ENCODE measurements around the gene FBLN5.
"Not testable (repeated sequence)": the region's sequence is repeated elsewhere in the genome, so short reads cannot be mapped to it uniquely, and the experiment has no call there.

Gene FBLN5

DNA sequence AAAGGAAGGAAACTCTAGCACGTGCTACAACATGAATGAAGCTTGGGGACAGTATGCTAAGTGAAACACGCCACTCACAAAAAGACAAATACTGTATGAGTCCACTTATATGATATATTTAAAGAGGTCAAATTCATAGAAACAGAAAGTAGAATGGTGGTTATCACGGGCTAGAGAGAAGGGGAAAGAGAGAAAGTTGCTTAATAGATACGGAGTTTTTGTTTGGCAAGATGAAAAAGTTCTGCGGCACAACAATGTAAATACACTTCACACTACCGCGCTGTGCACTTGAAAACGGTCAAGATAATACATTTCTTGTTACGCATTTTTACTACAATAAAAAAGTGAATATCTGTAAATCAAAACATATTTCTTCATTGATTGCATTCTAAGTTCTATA lies 37.3 kb downstream of the FBLN5 start:
- no peak for DNase-seq (ENCODE audit: low spot score)

DNA sequence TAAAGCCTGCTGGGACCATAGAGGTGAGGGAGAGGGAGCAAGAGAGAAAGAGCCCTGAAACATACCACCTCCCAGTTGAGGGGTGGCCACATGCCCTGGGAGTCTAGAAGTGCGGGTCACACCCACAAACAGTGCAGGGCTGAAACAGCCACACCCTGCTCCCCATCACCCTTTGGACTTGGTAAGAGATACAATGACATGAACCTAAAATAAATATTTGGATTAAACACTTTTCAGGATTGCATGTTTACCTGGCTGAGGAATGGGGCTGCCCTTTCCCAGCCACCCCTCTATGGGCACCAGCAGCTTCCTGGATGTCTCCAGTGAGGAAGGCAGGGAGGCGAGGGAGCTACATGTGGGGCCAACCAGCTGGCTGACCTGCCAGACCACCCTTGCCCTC lies 41.1 kb downstream of the FBLN5 start:
- DNase-seq (ENCODE audit: low spot score) = no peak

DNA sequence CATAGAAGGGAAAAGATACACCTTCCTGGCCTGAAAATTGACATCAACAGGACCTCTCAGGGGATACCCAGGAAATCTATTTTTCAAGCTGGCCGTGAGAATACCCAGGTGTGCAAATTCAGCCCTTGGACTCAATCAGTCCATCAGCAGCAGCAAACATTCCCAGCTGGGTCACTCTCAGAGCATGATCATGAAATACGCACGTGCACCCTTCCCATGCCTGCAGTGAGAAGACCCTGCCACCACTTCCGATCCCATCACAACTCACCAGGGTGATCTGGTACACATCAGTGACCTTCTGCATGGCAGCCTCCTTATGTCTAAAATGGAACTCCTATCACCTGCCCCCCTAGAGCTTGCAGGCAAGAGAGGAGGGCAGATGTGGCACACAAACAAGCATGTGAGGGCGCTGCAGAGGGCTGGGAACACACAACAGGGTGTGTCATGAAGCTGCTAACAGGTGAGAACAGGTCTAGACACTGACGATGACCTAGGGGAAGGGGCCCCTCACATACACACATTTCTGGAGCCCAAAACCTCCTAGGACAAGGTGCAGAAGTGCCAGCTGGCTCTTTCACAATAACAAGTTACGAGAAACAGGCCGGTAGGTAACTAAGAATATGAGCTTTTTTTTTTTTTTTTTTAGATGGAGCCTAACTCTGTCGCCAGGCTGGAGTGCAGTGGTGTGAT lies 42.4 kb downstream of the FBLN5 start:
- DNase-seq (ENCODE audit: low spot score) = no peak

DNA sequence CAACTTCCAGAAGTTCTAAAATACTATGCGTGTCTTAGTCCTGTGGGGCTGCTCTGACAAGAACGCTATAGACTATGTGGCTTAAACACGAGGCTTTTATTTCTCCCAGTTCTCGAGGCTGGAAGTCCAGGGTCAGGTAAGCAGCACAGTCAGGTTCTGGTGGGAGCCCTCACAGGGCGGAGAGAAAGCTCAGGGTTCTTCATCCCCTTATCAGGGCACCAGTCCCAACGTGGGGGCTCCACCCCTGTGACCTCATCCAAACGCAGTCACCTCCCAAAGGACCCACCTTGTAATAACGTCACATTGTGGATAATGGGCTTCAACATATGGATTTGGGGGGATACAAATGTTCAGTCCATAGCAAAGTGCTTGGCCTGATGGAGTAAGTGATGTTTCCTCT lies 43.0 kb downstream of the FBLN5 start:
- DNase-seq (ENCODE audit: low spot score) = no peak

DNA sequence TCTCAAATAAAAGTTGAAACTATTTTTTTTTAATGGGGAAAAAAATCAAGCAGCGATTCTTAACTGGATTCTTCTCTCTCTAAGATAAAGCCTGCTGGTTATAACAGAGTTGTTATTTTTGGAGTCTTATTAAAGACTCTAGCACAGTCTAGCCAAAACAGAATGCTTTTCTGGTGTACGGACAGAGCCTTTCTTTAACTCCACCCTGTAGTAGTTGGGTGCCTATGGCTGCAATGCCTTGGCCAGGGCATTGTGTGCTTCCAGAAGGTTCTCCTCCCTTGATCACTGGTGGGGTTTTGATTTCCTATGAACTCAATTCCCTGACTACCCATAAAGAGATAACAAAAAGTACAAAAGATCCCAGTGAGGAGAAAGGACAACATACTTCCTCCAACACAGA lies 44.4 kb downstream of the FBLN5 start:
- no peak for DNase-seq (ENCODE audit: low spot score)

DNA sequence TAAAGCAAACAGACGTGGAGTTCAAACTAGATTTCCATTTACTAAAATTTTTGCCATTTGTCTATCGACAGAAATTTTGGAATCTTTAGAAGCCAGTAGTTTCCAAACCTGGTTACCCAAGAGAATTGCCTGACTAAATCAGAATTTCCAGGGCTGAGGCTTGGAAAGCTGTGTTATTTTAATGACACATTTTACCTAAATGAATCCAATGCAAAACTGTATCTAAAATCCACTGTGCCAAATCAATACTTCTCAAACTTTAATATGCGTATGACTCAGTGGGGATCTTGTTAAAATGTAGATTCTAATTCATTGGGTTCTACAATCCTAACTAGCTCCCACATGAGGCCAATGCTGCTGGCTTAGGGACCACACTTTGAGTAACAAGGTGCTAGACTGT lies 45.2 kb downstream of the FBLN5 start:
- DNase-seq (ENCODE audit: low spot score) = no peak

DNA sequence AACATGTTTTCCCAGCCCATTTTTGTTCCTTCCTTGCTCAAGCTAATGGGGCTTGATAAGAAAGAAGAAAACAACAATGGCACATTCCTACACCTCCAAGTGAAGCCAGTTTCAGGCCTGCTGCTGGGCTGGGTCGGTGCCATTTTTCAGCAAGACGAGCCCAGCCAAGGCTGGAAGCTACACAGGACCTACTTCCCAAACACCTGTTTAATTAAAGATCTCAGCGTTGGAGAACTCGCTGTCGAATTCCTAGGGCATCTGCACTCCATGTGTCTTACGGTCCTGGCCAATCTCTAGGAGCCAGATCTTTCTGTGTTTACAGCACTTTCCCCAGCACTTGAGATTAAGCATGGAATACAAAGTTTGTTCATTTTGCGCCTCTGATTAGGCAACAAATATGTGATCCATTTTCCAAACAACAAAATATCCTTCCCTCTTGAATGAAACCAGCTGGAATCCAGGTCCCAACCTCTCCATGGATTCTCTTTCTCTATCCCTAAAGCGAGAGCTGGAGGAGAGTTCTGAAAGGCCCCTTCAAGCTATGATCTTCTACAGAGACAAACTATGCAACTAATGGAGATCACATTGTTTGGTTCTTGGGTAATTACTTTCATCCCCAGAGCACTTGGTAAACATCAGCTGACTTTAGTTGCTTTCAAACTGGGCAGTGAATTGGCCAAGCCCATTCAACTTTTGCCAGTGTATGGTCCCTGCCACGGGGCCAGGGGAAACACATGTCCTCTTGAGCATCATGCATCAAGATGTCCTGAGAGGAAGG lies 45.9 kb downstream of the FBLN5 start:
- no peak for DNase-seq (ENCODE audit: low spot score)

DNA sequence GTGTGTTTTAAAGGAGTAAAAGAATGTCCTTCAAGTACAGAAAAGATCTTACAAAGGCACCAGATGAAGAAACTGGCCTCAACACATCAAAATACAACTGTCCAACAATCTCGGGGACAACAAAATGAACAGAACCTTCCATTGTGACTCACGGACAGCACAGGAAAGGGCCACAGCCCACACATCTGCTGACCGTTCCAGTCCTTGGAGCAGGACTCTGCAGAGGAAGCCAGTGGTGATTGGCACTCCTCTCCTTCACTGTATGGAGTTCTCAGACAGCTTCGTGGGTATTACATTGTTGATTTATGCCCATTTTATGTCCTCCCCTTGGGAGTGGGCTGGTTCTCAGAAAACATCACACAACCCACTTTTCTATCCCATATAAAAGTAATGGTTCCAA lies 47.7 kb downstream of the FBLN5 start:
- DNase-seq (ENCODE audit: low spot score) = no peak

DNA sequence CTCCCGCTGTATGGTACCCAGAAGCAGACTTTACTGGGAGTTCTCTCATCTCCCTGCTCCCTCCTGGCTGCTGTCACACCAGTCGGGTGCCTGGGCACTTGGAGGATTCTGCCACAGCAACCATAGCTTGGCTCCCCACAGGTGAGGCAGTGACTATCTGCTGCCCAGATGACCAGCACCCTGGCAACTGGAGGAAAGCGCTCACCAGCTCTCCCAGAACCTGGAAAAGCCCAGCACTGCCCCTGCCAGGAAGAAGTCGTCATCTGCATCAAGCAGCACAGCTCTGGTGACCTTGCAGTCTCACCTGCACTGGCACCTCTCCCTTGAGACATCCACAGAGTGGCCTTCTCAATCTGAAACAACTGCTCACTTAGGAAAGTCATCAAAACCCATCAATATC lies 48.3 kb downstream of the FBLN5 start:
- no peak for DNase-seq (ENCODE audit: low spot score)

DNA sequence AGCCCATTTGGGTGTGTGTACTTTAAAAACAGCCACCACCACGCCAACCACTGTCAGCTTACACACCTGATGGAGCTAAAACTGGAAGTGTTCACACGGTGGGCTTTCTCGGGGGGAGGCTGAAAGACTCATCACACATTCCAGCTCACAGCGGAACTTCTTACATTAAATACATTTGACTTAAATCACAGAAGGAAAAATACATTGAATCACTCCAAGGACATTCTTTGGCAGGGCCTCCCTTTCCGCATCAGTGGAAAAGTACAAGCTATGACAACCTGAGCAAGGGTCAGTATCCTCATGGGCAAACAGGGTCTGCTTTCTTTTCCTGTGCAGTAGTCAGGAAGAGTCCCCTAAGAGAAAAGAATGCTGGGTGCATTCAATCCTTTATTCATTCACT lies 49.1 kb downstream of the FBLN5 start:
- no peak for DNase-seq (ENCODE audit: low spot score)

DNA sequence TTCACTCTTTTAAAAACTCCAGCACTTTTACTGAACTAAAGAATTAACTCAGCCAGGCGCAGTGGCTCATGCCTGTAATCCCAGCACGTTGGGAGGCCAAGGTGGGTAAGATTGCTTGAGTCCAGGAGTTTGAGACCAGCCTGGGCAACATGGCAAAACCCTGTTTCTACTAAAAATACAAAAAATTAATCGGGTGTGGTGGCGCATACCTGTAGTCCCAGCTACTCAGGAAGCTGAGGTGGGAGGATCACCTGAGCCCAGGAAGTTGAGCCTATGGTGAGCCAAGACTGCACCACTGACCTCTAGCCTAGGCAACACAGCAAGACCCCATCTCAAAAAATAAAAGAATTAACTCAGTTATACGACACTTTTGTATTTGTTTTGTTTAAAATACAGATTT lies 49.8 kb downstream of the FBLN5 start:
- DNase-seq (ENCODE audit: low spot score) = not testable (repeated sequence)

DNA sequence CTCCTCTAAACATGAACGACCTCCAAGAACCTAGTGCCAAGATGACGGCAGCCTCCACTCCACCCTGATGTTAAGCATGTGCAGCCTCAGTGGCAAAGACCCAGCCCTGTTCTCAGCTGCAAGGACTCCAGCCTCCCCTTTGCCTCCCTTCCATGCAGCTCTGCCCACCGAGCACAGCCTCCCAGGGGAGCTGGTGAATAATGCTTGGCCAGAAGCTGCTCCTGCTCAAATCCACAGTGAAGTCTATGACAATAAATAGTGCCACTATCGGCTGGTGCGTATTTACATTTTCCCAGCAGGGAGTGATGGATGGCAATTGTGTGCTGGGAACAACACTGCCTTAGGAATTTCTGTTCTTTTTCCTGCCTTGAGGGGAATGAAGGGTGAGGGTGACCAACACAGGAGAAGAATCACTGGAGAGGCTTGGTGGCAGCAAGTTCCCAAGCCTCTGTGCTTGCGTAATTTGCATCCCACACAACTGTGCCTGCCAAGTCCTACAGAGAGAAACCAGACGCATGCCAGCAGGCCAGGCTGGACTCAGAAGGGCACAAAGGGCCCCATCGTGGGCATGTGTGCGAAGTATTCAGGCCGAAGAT lies 50.3 kb downstream of the FBLN5 start:
- DNase-seq (ENCODE audit: low spot score) = peak; percentile 86

DNA sequence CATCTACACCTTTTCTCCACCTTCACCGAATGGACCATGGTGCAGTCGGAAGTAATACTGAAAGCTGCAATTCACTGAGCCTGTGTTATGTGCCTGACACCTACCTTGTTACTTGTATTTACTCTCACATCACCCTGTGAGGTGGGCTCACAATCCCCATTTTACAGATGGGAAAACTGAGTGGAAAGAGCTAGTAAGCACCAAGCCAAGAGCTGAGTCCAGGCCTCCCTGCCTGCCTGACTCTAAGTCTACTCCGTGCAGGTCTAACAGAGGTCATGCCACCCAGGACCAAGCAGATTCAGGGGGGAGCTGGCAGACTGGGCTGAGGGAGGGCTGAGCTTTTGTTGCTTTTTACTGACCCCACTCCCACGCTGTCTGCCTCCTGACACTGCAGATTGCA lies 51.1 kb downstream of the FBLN5 start:
- no peak for DNase-seq (ENCODE audit: low spot score)

DNA sequence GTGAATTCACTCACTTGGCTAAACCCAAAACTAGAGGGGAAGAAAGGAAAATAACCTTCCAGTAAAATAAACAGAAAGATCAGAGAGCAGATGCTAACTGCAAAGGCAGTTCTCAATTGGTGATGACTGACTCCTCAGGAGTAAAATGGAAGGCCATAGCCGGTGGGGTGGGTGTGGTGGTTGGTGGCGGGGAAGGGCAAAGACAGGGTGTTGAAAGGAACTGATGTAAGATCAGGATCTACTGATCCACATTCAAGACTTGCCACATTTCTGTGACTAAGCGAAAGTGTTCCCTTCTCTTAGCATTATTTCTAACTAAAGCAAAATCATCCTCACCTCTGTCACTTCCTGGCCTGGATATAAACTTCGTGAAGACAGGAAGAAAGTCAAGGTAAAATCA lies 53.8 kb downstream of the FBLN5 start:
- DNase-seq (ENCODE audit: low spot score) = no peak

DNA sequence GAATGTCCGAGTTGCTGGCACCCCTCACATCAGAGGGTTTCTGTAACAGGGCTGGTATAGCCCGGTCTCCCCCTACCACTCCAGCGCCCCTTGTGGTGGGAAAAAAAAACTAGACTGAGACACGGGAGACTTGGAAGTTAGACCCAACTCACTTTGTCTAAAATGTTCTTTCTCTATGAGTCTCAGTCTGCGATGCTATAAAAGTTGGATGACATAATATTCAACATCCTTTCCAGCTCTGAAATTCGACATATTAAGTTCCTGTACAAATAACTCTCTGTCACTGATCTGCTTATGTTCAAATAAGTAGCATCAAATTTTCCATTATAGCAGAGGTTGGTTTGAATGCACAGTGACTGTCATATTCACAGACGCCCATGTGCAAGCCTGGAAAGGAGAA lies 54.5 kb downstream of the FBLN5 start:
- DNase-seq (ENCODE audit: low spot score) = peak; percentile 50

DNA sequence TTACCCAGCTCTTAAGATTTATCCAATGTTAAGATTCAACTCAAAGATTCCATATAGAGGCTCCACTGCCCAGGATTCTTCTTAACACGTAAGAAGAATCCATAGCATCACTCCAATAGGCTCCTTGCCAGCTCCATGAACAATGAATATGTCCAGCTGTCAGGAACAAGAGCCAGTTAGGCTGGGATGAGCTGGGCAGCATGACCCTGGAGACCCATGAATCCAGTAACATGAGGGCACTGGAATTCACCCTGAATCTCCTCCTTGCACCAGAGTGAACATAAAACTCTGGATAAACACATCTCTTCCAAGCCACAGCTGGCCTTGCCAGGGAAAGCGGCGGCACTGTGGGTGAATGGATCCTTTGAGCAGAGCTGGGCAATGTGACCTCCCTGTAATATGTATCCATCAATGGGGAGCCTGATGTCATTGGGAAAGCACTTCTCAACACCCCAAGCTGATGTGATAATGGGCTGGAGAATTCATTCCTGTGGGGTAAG lies 55.7 kb downstream of the FBLN5 start:
- DNase-seq (ENCODE audit: low spot score) = peak; percentile 97

DNA sequence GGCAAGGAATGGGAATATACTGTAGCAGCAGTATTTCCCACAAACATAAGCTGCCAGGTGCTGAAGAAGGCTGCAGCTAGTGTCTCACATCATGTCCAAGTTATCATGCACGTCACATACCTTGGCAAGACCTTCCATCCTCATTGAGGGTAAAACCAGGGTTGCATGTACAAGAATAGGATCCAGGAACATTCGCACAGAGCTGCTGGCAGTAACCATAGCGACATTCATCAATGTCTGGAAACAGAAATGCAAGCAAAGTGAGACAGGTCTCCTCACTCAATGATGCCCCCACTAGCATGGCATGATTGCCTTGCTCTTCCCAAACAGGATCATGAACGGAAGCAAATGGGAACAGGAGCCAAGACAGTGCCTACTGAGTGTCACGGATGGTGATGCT lies 56.4 kb downstream of the FBLN5 start:
- peak; percentile 56 for DNase-seq (ENCODE audit: low spot score)

DNA sequence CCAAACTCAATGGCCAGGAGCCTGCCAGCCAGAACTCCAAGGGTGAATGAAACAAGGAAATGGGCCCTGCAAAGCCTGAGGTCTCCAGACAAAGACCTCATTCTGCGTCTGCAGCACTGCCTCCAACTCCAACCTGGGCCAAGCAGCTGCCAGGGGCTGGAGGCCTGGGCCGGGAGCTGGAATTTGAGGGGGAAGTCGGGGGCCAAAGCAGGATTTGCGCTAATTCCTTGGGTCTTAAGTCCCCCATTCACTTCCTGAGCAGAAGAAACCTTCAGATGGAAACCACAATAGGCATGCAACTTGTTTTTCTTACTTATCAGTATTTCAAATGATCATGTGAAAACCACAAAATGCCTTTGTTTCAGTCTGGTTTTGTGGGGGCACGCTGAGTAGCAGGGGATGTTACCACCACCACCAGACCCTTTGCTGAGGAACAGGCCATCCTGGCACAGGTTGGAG lies 57.2 kb downstream of the FBLN5 start:
- DNase-seq (ENCODE audit: low spot score) = peak; percentile 85

DNA sequence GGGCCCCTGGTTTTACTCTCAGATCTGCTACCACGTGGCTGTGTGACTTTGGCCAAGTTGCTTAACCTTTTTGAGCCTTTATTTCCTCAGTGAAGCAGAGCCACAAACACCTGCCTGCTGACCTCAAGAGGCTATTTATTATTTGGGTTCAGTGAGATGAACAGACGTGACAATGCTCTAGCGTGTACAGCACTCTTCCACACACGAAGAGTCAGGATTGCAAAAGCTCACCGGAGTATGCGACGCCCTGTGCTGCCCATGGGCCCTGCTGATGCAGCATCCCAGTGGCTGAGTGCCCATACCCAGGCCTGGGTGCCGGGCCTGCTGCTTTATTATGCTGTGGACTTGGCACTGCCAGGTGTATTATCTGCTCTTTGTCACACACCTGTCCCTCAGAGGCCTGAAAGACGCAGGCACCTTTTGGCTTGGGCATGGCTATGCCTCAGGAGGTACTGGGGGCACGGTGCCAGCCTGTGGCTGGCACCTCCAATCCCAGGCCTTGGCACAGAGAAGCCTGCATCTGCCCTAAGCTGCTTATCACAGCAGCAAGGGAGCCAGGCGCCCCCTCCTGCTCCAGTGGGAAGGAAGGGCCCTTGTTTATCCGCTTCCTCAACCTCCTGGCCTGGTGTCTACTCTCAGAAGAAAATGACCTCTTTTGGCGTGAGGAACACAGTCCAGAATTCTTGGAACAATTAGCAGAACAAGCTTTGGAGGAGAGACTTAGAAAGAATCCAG lies 57.9 kb downstream of the FBLN5 start:
- DNase-seq (ENCODE audit: low spot score) = peak; percentile 76

DNA sequence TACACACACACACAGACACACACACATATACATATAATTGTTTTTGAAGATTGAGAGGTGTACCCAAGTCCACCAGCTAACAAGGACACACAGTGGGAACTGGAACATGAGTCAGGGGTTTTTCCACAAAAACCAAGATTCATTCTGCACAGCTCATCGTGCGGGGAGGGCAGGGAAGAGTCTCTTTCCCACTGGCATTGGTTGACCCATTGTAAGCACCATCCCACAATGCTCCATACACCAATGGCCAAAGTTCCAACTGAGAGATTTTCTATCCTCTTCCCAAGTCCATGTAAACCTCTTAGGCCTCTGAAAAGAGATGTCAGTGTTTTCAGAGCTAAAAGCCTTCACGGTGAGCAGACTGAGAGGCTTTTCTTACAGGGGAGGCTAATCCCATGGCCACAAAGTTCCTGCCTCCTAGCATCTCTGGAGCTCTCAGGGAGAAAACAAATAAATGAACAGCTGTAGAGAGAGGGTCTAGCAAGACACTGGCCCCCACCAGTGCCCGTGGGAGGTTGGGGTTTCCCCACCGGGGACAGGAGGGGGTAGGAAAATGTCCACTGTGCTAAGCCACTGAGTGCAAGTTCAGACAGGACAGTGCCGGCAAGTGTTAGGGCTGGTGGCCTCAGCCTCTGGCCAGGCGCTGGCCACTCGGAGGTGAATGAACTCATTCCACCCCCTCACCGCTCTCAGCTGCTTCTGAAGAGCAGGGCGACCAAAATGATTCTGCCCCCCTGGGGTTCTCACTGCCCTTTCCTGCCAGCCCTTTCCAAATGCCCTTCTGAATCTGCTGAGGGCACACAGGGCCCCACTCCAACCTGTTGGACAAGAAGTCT lies 58.6 kb downstream of the FBLN5 start:
- peak; percentile 73 for DNase-seq (ENCODE audit: low spot score)

DNA sequence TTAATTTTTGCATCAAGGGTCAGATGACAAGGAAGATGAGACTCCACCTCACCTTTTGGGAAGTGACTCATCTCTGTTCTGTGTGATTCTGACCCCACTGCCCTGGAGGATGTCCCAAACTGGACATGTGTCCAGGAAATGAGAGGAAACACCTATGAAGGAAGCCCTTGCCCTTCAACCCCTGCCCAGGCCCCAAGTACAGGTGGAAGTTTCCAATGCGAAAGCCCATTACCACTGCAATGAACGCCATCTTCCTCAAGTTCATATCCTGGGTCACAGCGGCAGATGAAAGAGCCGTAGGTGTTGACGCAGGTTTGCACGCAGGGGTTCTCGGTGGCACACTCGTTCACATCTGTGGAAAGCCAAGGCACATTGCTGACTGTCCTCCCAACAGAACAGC lies 60.5 kb downstream of the FBLN5 start:
- DNase-seq (ENCODE audit: low spot score) = no peak

DNA sequence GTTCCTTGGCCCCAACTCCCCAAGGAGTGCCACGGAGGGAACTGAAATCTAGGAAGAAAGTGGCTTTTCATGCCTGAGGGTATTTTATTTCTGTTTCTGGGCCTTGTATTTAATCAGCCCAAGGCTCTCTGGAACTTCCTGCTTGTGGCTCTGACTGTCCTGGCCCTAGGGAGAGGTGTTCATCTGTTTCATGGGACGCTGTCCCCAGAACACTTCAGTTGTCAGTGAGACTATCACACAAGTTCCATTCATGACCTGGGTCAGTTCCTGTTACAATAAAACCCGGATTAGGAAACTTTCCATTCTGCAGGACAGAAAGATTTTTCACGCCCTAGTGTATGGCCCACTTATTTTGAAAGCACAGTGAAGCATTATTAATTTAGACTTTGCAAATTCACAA lies 61.7 kb downstream of the FBLN5 start:
- no peak for DNase-seq (ENCODE audit: low spot score)

All from pons (tissue), 1 donor.